Measurements from ENCODE around the gene ADAMTS19.

ADAMTS19 gene

DNA sequence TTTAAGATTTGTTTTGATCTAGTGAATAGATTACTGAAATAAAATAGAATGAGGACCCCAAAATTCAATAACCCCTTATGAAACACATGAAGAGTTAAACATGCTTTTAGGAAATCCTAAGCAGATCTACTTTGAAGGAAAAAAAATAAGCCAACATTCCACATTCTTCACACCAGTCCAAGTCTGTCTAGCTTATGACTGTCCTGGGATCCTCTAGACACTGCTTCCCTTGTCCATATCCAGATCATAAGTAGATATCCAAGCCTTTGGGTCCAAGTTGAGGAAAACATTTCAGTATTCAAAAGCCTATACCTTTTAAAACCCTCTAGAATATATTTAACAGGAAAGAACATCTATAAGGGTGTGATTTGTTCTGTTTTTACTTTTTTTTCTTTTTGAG lies 228.9 kb downstream of the ADAMTS19 start:
- DNase-seq: no peak

DNA sequence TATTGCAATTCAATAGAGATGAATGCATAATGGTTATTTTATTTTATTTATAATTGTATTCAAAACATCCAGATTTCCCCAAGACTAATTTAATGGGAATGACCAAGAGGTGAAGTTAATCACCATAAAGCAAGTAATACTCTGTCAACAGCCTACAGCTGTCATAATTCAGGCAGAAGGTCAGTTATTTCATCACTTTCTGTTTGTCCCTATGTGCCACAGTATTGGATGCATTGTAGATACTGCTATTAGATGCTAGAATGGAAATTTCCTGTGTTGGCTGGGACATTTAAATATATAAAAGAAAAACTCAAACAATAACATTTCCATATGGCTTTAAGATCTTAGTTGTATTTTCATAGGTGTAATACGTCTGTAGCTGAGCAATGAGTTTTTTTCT lies 231.1 kb downstream of the ADAMTS19 start:
- DNase-seq: no peak

DNA sequence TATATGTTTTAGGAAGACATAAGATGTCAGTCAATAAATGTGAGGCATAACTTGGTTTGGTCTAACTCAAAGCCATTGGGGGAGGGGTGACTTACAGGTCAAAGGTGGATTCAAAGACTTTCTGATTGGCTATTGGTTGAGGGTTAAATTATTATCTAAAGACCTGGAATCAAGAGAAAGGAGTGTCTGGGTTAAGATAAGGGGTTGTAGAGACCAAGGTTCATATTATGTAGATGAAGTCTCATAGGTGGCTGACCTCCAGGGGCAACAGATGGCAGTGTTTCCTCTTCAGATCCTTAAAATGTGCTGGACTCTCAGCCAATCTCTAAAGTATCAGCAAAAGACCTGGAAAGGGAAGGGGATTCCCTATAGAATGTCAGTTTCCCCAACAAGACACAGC lies 236.5 kb downstream of the ADAMTS19 start:
- DNase-seq: no peak

DNA sequence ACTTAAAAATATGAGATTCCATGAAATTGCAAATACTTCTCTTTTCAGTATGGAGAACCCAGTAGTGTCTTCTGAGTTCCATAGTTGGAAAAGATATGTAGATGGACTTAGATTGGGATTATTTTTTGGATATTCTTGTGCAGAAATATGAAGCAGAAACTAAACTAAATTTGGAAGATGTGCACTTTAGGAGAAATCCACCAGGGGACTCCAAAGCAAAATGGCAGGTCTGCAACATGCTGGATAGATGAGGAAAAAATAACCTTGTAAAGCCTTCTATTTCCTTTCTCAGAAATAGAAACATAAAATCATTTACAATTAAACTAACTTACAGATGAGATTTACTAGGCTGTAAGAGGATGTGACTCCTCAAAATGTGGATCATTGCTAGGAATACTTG lies 238.6 kb downstream of the ADAMTS19 start:
- DNase-seq: no peak

DNA sequence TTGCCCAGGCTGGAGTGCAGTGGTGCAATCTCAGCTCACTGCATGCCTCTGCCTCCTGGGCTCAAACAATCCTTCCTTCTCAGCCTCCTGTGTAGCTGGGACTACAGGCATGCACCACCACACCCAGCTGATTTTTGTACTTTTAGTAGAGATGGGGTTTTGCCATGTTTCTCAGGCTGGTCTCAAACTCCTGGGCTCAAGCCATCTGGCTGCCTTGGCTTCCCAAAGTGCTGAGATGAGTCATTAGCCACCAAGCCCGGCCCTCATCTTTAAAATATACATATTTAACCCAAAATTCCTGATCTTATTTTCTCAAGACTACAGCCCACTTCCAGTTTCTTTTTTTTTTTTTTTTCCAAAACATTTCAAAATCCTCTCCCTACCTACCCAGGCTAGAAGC lies 256.1 kb downstream of the ADAMTS19 start:
- peak; percentile 49 for DNase-seq

DNA sequence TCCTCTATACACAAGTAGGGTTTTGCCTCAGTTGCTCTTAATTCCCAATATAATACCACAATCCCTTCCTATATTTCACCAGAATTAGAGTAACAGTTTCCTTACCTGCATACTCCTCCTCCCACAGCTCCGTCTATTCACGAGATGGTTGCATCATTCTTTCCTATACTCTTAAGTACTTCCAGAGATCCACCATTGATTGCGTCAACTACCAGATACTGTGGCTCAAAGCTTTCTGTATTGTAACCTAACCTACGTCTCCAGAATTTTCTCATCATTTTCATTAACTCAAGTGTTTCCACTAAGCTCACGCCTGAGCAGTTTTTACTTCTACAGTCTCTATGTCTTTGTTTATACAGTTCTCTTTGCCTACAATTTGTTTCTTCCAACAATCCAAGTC lies 256.6 kb downstream of the ADAMTS19 start:
- DNase-seq: peak; percentile 31

DNA sequence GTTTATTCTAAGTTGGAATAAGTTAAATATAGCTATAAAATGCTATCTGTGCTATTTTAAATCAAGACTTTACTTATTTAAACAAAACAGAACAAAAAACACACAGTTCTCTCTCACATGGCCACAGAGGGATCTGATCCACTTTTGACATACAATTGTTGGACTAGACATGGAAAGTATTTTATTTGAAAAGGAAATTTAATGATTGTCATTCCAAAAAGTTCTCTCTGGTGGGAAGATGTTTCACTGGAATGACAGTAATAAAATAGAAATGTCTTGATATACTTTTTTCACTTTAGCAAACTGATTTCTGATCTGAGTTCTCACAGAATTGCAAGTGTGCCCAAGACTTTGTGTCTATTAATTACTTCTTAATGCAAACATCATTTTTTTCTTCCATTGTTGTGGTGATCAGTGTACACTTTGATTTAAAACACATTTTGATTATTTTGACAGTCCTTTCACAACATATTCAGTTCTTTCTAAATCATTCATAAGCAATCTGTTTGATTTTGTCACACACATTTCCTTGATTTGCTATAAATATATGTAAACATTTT lies 257.7 kb downstream of the ADAMTS19 start:
- DNase-seq: no peak

DNA sequence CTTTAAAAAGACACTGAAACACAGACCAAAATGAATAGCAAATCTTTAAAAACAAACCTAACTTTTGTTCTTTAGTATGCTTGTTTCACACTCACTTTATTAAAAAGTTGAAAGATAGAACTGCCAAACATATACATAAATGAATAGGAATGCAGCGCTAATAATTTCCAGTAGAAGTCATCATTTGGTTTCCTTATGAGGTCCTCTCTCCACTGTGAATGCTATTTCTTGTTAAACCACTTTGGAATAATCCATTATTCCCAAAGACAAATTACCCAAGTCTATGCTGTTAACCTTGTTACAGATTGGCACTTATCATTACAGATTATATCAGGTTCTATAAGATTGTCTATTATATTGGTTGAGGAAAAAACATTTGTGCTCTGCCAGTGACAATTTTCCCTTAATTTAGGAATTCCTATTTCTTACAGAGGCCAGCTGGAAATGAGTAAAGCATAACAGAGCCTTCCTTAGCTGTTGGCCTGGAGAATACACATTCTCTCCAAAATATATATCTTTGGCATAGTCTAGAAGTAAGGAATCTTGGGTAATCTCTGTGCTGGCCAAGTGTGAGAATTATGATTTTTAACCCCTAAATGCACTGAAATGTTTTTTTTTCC lies 258.5 kb downstream of the ADAMTS19 start:
- peak; percentile 46 for DNase-seq

DNA sequence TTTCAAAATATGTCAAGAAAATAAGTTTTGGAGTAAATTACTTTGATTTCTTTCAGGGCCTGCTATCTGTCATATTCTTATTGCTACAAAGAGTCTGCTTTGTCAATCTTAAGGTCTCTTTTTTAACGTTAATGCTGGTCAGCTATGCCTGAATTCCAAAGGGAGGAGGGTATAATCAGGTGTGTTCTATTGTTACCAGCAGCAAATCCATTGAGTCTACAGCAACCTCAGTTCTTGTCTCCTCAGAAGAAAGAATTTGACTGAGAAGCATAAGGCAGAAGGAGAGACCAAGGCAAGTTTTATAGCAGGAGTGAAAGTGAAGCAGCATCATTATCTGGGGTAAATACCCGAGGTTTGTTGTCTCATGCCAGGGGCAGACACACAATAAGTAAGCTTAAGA lies 264.1 kb downstream of the ADAMTS19 start:
- DNase-seq: no peak

DNA sequence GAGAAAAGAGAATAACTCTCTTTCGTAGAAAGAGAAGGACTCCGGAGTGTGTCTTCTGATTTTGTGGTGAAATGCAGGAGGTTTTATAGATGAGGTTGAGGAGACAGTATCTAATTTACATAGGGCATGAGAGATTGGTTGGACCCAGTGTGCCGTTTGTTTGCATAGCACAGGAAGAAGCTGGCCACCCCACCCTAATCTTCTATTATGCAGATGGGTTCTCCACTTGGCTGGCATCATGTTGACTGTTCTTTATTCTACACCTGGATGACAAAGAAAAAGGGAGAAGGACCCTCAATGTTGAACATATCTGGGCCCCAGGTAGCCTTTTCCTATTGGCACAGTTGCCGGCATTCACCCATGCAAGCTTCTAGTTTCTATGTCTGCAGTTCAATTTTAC lies 264.5 kb downstream of the ADAMTS19 start:
- DNase-seq: no peak

DNA sequence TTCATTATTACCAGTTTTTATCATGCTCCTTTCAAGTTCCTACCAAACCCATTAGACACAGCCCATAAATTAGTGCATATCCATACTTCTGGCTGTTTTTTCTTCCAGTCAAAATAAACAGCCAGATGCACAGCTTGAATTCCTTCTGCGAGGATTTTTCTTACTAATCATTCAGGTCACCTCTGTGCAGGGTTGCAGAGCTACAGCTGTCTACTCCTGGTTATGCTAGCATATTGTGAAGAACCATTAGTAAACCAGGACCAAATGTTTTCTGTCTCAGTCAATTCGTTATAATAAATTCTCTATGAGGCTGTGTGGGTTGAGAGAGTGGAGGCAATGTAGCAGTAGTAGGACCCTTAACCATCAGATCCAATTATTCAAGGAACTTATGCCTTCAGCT lies 279.7 kb downstream of the ADAMTS19 start:
- DNase-seq: no peak

DNA sequence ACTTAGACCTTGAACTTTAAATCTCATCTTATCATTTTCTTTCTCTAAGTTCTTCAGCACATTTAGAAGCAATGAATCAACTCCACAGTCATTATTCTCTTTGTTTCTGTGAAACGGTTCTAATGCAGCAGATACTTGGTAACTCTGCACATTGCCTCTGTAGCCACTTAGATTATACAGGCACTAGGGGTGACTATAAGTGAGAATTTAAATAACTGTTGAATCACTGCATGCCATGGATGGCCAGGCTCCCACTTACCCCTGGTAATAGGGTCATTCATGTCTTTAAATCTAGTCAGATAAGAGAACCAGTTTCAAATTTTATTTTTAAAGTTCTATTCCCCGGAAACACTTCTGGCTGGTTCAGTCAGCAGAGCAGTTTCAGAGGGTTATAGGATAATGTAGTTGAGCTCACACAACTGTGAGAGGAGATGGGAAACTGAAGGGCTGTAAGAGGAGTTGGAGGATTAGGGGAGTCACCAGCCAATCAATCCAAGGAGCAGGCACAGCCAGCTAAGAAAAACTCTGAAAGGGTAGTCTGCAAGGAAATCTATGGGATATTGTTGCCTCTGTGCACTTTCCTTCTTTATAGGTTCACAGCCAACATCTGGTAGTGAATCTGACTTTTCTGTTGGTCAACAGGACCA lies 283.6 kb downstream of the ADAMTS19 start:
- DNase-seq: no peak

DNA sequence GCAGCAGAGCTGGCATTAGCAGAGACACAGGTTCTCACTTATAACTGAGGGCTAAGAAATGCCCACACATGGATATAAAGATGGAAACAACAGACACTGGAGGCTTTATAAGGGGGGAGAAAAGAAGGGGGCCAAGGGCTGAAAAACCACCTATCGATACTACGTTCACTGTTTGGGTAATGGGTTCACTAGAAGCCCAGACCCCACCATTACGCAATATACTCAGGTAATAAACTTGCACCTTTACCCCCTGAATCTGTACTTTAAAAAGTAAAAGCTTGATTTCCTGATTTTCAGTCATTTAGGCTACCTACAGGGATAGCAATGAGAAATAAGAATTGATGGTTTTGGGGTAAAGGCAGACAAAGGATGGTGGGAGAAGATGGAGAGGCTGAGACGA lies 285.9 kb downstream of the ADAMTS19 start:
- DNase-seq: no peak

DNA sequence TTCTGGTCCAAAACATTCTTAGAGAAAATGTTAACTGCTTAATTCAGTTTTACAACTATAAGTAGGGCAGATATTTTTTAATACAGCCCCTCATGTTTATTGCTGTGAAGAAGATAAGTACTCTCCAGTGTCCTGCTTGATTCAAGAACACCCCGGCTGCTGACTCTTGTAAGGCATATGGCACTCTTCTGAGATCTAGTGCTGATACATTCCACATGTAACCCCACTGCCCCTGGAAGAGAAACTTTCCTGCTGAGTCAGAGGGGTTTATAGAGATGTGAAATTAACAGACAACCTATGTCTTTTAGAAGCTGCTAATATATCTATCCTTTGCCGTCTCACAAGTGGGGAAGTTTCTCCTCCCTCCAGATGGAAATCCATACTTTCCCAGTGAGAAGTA lies 286.8 kb downstream of the ADAMTS19 start:
- peak; percentile 39 for DNase-seq

DNA sequence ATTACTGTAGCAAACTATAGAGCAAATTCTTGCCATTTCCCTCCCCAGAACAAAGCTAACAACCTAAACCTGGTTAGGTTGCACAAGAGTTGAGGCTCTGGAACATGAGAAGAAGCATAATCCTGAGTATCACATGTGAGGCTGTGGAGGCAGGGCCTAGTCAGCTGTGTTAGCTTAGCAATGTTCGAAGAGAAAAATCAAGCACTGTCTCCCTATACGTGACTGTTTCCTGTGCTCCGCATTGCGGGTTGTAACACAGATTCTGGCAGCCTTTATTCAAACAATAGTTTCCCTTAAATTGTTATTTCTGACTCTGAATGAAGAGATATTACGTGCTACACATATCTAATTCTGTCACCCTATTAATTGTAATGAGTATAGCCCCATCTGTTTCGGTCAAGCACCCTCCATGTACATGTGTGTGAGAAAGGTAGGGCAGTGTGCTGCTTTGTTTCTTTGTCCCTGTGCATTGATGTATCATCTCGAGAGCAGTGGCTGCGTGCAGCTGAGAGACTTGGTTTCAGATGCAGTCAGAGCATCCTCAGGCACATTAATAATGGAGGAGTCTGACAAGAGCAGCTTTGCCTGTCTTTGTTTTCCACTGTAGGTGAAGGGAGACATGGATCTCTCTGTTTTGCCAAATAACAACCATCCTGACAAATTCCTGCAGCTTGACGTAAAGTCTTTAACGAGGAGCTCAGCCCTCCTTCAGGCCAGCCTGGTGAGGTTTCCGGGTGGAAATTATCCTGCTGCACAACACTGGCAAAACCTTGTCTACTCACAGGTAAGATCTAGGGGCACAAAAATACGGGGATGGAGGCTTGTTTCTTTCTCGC lies 287.7 kb downstream of the ADAMTS19 start, which contains the start of gene MINAR2:
MINAR2 (plus strand) TSS at position 523 of the 836 bp plus-strand sequence; CDS start at position 620, 97 bp downstream.
- DNase-seq: no peak

DNA sequence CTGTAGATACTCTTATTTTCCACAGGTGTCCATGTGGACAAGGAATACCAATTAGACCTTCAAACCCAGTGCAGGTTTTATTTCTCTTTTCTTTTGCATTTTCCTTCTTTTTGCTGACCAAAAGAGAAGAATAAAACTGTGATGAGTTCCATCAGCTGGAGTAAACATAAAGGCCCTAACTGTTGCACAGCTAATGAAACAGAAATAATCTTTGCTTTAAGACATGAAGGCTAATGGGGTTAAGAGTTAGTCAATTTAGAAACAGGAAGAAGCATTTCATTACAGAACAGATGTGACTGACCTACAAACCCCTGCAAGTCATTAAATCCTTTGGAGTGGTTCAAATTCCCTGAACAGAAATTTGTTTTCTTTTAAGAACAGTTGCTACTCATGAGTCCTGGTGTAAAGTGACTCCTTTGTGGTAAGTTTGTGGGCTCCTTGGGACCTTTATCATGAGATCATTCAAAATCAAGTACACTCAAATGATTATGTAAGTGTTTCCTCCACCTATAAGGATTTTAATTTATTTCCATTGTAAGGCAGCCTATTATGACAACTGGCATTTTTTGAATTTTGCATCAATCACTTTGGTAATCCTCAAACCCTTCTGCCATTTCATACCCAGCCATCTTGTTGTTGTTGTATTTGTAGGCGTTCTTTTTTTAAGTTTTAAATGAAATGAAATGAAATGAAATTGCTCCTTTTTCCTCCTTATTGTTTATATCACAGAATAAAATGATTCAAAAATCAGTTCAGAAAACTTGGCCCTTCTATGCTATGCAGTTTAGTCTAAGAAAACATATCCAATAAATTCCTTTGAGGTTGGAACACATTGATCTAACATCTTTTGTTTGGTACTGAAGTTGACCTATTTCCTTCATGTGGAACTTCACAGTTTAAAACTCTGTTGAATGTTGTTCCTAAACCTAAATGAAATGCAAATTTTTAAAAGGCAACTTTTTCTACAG lies 289.1 kb downstream of the ADAMTS19 start:
- no peak for DNase-seq

DNA sequence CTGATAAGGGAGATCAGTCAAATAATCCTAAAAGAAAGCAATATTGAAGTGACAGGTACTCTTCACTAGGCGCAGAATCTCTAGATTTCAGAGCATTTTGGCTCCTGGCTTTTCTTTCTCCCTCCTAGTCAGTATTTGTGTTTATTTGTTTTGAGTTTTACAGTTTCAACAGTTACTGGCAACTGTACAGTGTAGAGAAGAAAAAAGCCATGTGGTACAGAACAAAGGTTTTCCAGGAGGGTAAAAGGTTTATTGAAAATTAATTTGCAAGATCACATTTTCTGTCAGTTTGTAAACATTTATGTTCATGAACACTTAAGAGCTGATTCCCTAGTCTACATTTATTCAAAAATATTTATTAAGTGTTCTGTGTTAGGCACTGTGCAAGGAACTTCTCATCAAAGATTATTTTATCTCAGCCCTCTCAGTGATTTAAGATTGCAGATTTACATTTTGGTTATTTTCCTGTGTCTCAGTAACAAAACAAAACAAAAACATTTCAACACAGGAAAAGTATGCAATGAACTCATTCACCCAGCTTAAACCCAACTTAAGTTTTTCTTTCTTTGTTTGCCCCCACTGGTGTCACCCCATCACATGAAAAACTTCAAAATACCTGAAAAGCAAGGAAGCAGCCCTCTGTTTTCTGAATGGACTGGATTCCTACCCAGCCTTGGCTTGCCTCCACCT lies 300.7 kb downstream of the ADAMTS19 start:
- no peak for DNase-seq

DNA sequence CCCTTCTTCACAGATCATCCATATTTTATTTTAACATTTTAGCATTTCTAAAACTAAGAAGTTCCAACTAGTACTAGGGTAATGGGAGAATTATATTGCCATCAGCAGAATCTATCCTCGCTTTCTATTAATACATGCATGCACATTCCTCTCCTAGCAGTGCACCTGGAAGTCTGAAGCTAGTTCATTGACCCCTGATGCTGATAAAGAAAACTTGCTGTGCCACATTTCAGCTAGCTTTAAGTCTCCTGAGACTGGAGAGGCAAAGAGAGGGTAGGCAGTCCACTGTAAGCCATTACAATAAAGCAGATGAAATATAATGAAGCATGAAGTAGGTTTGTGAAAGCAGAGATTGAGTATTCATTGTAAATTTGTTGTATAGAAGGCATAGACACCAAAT lies 303.6 kb downstream of the ADAMTS19 start:
- DNase-seq: no peak

DNA sequence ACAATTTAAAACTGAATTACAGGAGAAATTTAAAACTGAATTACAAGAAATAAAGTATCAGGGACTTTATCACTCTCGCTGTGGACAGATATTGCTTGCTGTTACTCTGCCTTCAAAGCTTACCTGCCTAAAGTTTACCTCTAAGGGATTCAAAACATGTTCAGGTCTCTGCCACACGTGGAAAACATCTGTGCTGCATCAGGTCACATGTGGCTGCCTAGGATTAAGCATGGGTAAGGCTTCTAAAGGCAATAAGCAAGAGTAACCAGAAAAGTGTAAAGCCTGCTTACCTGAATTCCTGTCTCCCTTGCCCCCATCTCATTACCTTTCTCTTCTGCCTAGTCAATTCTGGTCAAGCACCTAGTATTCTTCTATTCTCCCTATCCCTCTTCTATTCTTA lies 306.7 kb downstream of the ADAMTS19 start:
- no peak for DNase-seq

DNA sequence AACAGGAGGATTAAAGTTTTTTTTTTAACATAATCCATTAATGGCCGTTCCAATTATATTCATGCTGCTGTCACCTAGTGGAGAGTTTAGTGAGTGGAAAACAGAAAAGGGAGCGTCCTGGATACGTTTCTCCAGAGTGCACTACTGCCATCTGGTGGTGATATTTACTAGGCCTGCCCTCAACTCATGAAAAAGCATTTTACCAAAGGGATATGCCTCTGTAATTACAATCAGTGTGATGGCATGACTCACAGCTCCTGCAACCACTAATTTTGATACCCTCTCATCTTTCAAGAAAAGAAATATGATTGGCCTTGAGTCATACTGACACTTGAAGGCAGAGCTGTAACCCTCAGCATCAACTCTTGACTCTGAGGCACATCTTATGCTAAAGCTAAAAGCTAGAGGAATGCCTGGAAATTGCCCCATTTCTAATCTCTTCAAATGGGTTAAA lies 307.9 kb downstream of the ADAMTS19 start:
- DNase-seq: peak; percentile 90

DNA sequence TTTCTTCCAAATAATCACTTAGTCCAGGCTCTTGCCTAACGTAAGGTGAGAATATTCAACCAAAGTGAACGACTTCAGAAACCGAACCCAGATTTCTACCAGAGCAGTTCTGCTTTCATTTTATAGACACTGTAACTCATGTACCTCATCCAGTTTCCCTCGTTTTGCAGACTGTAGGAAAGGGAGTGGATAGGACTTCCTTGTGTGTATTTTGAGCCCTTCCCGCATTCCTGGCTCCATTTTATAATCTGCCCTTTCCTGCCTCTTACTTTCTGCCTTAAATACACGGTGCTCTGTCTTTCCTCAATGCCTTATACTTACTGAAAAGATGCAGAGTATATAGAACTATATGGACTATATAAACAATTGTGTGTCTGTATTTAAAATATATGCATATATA lies 308.6 kb downstream of the ADAMTS19 start:
- no peak for DNase-seq
